Fibroblast of skin of scalp (primary cell): Measurements from ENCODE around the gene FBF1.

Source experiments
- DNase-seq: peaks from one replicate; pipeline ENCODE4 v3.0.0-alpha.2; 2013

The FBF1 gene

DNA sequence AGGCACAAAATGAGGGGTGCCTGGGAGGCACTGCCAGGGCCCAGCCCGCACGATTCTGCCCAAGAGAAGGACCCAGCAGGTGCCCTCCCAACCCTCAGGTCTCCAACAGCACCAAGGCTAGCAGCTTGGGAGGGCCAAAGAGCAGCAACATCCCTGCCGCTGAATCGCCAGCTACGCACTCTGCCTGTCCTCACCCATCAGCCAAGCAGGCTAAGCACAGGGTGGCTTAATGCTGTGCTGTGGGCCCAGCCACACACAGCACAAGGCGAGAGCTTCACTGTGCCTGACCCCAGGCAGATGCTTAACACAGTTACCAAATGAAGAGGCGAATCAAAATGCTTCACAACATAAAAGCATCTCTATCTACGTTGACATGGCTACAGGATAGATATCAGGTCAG, 25.6 kb downstream of the FBF1 start:
- DNase-seq, result no peak

DNA sequence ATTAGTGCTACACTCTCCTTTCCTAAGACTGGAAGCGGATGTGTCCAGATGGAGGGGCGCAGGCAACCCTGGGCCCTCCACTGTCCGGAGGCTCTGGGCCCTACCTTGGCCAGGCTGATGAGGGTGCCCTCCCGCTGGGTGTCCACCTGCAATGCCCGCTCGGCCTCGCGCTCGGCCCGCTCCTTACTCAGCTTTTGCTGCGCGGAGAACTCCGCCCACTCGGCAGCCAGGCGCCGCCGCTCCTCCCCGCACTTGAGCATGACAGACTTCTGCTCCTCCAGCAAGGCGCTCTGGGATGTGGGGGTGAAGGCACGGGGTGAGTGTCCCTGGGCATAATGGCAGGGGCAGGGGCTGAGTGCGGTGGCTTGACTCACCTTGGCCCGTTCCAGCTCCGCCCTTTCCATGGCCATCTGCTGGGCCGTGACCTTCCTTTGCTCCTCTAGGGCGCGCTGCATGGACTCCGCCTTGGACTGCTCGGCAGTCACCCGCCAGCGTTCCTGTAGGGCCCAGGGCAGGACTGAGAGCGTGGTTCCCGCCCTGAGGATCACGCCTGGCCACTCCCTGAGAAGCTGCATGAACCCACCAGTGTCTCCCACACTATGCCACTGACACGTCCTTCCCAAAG, 26.1 kb downstream of the FBF1 start:
- DNase-seq, result no peak

DNA sequence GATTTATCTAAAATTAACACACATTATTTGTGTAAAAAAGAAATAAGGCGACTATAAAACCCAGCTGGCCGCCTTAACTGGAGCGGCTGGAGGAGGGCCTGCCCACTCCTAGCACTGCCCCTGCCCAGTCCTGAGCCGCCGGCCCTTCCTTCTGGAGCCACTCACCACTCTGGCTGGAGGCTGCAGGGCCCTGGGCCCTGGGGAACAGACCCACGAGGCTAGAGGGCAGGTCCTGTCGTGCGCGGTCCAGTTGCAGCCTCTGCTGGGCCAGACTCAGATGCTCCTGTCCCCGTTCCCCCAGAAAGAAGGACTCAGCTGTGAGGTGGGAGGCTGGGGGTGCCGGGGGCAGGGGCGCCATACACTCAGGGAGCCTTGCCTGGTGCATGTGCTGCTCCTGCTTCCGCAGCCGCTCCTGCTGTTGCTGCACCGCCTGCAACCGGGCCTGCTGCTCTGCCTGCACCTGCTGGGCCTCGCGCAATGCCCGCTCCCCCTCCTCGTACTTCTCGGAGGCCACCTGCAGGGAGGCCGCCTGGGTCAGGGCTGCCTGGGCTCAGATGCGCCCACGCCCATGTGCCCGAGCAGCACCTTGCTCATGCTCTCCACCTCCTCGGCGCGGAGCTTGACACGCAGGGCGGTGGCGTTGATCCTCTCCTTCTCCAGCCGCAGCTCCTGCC, 27.2 kb downstream of the FBF1 start:
- no peak for DNase-seq

DNA sequence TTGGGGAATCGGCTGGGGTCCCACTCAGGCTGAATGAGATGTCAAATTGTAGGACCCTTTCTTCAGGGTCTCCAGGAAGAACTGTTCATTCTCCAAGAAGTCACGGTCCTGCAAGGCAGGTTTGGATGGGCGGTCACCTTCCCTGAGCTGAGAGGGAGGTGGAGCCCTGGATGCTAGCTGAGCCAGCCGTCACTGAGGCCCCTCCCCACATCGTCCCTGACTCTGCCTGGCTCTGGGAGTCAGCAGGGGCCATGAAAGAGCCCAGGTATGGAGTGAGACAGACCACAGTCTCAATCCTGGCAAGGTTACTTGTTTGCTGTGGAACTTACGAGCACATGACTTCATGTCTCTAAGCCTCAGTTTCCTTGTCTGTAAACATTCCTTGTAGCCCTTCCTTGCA, 30.1 kb downstream of the FBF1 start:
- no peak for DNase-seq

DNA sequence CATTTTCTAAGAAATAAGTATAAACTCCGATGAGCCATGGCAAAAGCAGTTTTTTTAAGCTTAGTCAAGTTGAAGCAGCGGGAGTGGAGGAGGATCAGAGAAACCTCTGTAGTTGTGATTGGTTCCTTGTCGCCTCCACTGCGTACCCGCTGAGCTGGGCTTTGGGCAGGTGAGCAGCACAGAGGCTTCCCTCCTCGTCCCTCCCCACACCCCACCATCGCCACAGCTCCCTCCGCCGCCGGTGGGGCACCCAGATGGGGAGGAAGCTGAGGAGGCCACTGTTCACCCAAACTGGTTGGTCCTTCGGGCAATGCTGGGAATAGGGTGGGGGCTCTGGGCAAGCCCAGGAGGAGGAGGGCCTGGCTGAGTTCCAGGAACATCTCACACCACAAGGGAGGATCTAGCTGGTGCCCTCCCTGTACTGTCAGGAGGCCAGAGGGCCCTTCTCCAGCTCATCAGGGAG, 31.0 kb downstream of the FBF1 start:
- no peak for DNase-seq

DNA sequence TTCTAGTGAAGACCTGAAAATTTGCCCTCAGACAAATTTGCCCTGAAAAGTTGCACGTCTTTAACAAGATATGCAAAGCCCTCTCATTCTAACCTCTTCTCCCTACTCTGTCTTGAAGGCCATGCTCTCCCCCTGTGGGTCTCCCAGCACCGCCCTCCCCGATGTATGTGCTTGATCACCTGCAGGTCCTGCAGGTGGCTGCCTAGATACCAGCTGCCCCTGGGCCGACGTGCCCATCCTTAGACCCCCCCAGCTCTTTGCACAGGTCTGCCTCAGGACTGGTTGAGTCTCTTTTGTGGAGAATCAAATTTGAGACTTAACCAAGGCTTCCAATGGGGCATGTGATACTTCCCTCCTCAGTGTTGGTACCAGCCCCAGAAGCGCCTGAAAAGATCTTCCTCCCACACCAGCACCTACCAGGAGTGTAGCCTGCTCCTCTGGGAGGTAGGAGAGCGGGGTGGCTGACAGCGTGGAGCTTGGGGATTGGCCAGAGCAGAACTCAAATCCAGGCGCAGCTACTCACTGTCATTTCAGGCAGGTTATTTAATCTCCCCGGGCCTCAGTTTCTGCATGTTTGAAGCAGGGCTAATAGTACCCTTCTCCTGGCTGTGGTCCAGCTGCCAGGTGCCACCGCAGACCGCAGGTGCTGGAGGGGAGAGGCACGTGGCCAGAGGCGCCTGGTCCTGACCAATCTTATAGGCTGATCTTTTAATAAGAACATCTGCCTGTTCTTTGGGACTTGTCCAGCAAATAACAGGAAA, 31.6 kb downstream of the FBF1 start:
- DNase-seq, result no peak

DNA sequence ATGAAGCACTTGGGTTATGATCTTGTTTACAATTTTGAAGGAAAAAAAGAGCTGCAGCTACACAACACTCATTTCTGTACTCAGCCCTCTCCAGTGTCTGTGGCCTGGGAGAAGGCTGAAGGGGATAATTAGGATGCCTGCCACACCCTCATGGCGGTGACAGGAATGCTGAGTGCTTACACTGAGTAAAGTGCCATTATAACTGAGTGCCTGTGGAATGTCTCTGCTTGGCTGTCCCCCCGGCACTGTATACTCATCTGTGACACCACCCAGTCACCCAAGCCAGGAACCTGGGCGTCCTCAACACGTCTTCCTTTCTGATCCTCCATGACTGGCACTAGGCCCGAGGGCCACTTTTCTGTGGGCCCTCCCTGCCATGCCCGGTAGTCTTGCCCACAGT, 32.6 kb downstream of the FBF1 start:
- DNase-seq, result peak; percentile 35

DNA sequence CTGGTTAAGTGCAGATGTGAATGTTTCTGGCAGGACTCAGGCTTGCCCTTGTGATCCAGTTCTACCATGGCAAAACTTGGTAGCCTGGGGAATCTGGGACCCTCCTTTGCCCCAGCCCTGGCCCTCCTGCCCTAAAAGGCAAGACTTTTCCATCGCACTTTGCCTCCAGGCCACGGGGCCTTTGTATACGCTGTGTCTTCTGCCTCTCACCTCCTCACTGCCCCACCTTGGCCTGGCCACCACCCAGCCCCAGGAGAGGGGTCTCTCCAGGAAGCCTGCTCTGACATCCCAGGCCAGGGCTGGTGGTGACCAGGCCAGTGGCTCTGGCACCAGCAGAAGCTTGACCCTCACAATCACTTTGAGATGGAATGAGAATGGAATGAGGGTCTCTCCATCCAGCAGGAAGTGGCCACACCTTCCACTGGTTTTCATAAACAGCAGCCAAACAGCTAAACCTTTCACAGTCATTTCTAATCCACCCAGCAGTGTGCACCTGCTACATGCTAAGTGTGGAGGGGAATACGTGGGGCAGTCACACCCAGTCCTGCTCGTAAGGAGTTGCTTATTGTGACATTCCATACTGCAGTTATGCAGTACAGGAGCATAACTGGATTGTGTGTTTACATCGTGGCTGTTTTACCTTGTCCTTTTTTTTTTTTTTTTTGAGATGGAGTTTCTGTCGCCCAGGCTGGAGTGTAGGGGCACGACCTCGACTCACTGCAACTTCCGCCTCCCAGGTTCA, 34.5 kb downstream of the FBF1 start:
- no peak for DNase-seq

DNA sequence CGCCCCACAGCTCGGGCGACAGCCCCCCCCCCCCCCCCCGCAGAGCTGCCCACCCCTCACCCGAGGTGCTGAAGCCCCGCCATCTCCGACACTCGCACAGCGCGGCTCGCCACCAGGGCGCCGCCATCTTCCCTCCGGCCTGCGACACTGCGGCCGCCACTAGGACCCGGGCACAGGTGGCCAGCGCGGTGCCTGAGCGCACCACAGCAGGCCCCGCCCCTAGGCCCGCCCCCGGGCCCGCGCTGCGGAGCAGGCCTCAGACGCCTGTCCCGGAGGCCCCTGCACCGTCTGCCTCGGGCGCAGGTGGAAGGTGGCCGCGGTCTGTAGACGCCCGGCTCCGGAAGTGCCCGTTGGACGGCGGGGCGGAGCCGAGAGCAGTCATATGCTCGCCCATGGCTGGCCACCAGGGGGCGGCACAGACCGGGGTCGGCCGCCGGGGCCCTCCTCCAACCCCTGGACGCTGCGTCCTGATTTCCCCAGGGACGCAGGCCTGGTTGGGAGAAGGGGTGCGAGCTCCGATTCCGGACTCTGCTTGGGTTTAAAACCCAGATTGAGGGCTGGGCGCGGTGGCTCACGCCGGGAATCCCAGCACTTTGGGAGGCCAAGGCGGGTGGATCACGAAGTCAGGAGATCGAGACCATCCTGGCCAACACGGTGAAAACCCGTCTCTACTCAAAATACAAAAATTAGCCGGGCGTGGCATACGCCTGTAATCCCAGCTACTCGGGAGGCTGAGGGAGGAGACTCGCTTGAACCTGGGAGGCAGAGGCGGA, 35.9 kb downstream of the FBF1 start, which contains the start of gene MRPL38:
TSS of gene MRPL38 (minus strand) at position 136 of the 773 bp plus-strand sequence. CDS start at position 127, 9 bp downstream.
- peak; percentile 94 for DNase-seq

DNA sequence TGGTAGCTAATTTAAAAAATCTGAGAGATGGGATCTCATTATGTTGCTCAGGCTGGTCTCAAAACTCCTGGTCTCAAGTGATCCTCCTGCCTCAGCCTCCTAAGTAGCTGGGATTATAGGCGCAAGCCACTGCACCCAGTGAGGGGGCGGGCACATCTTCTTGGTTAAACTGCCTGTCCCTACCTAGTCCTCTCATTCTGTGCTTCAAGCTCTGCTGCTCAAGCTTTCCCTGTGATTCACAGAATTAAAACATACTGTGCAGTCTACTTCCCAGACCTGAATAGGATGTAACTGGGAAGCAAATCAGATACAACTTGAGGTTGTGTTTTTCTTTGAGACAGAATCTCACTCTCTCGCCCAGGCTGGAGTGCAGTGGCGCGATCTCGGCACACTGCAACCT, 38.4 kb downstream of the FBF1 start:
- DNase-seq, result no peak

DNA sequence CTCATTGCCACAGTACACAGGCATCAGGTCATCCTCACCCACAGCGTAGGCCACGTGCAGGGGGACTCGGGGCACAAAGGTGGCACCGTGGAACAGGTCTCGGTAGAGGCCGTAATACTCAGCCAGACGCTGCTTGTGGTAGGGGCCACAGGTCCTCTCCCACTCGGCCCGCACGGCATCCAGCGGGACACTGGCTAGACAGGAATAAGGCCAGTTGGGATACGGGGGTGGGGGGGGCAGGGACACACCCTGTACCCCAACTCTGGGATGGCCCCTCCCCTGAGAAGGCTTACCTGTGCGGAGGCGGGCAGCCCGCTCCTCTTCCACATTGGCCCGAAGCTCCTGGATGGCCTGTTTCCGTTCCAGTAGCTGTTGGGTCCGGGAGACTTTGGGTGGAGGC, 39.1 kb downstream of the FBF1 start:
- DNase-seq, result no peak

DNA sequence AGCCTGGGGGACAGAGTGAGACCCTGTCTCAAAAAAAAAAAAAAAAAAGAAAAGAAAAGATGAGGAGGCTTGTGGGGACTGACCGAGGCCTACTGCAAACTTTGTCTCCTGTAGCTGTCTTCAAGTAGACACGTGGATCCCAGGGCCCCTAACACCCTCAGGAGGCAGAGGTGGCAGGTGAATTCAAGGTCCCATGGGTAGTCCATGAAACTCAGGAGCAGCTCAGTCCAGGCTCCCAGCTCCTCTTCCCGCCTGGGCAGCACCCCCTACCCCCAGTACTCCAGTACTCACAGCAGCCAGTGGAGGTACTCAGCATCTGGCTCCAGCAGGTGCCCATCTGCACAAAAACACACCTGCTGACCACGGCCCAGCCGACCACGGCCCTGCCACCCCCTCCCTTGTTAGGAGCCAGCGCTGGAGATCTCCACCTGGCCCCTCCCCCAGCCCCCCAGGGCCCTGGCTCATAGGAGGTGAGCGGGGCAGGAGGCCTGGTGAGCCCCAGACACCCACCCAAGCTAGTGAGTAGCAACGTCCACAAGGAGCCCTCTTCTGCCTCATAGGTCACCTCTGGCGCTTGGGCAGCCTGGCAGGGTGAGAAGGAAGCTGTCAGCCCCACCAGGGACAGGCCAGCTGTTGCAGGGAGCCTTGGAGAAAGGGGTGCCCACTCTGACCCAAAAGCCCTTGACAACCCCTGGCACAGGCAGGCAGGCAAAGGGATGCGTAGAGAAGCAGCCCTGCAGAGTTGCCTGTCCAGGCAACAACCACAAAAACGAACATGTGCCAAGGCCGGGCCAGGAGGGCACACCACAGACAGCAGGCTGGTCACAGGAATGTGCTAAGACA, 39.9 kb downstream of the FBF1 start:
- DNase-seq, result no peak

DNA sequence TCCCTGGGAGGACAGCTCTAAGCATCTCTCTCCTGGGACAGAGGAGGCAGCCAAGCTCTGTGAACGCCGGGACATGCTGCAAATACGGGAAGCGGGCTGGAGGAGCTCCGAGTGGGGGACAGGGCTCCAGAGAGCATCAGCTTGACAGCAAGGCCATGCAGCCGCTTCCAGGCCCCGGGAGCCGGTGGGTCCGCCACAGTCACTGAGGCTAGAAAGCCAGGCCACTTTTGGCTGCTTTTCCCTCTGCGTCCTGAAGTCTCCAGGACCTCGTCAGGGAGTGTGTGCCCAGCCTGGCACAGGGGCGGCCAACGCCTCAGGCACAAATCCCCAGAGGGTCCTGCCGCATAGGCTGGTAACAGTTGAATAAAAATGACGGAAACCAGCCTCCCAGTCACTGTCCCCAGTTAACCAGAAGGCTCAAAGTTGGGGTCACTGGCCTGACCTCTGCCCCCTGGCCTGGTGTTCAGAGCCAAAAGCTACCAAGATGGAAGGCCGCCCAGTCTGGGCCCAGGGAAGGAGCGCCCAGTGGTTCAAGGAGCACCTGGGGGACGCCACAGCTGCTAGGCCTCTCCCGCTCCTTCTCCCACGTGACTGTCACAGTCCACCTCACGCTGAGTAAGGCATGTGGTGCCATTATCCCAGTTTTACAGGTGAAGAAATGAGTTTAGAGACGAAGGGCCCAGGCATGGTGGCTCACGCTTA, 40.9 kb downstream of the FBF1 start:
- no peak for DNase-seq

DNA sequence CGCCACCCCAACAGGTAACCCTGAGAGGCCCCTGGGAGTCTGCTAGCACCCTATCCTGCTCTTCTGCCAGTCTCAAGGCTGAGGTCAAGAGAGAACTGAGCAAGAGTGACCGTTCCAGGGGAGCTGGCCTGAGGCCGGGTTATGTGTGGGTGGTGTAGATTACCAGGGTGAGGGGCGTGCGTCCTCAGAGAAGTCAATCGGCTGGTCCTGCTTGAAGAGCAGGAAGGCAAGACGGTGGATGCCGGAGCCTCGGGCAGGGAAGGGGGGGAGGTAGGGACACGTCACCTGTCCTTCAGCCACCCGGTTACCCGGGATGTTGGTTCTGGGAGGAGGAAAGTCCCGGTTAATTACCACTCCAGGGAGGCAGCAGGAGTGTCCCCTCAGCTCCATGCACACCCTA, 41.5 kb downstream of the FBF1 start:
- DNase-seq, result no peak

DNA sequence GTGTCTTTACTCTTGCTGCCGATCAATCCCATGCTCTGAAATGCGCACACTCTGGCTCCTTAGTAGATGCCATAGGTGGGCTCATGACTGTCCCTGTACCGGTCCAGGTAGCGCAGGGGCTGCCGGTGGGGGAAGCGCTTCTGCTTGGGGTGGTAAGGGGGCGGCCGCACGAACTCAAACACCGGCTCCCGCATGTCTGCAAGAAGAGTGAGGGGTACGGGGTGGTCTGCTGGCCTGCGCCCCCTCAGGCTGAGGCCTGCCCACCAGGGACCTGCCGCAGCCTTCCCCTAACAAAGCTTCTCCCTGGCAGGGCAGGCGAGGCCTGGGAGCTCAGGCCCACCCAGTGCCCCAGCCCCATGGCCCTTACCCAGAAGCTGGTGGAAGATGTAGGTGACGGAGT, 42.1 kb downstream of the FBF1 start:
- DNase-seq, result no peak

DNA sequence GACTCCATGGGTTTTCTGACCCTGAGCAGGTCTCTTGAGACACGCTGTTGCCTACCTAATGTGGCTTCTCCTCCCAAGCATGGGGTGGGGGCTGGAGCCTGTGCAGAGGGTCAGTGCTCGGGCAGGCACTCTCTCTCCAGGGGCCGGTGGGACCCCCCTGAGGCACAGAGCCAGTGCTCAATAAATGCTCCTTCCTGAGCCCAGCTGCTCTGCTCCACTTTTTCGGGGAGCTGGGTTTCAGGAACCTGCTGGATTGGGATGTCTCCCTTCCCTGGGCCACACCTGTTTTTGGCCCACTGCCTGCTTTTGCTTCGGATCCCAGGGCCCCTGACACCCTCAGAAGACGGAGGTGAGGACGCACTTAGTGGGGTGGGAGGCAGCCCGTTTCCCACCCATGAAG, 42.8 kb downstream of the FBF1 start:
- DNase-seq, result no peak

DNA sequence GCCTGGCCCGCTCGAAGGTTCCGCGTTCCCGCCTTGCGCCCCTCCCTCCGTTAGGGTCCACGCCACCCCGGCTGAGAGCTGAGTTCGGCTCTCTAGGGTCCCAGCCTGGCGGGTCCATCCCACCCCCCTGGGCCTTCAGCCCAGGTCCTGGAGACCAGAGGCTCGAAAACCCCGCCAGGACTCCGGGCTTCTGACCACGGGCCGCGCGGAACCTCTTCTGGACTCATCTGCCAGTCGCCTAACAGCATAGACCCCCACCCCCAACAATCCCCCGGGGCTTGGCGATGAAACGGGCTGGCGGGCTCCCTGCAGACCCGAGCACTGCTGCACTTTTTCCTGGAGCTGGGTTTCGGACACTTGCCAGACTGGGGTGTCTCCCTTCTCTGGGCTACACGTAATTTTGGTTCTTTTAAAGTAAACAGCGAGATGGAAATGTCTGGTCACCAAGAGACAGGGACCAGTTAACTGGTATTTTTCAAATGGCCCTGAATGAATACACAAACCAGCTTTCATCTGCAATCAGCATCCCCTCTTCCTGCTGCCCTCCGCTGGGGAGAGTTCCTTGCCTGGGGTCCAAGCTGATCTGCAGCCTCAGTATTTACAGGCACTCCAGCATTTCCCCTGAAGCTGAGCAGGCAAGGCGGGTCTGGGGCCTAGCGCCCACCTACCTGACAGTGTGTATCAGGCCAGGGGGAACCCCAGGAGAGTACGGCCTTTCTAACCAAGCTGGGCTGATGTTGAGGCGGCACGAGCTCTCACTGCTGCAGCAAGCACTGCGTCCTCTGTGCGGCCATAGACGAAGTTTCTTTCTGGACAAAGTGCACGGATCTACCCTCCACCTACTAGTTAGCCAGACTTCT, 43.5 kb downstream of the FBF1 start:
- no peak for DNase-seq

DNA sequence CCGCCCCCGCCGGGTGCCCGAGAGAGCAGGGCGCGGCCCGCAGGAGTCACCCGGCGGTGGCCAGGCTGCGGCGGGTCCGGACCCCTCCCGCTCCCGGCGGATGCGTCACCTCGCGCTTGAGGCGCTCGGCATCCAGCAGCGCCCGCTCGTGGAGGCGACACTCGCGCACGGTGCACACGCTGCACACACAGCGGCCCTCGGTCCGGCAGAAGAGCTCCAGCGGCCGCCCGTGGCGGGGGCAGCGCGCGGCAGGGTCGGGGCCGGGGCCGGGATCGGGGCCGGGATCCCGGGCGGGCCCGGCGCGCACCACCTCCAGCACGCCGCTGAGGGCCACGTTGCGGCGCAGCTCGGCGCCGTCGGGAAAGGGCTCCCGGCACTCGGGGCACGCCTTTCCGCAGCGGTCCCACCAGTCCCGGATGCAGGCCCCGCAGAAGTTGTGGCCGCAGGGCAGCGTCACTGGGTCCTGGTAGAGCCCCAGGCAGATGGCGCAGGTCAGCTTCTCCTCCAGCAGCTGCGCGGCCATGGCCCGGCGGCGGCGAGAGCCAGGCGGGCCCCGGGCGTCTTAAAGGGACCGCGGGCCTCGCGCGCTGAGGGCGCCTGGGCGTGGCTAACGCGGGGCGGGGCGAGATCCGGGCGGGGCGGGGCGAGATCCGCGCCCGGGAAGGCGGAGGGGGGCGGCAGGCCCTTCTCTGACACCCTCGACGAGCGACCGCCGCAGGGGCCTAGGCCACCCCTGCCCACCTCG, 44.3 kb downstream of the FBF1 start, which contains the start of gene TRIM65:
TSS of gene TRIM65 (minus strand) at position 537 of the 745 bp plus-strand sequence. CDS start at position 523, 14 bp downstream.
- DNase-seq, result peak; percentile 82
